Measurements from ENCODE around the gene CACNA1B. TPM values are rescaled to one million over a fixed set of nuclear protein-coding genes. Genes with fewer than 3 reads are reported as not detected.

The CACNA1B gene
- total RNA-seq, 4 donors from 2014 or later = 0.04 to 0.13 (median 0.12) TPM; not detected in 1

DNA sequence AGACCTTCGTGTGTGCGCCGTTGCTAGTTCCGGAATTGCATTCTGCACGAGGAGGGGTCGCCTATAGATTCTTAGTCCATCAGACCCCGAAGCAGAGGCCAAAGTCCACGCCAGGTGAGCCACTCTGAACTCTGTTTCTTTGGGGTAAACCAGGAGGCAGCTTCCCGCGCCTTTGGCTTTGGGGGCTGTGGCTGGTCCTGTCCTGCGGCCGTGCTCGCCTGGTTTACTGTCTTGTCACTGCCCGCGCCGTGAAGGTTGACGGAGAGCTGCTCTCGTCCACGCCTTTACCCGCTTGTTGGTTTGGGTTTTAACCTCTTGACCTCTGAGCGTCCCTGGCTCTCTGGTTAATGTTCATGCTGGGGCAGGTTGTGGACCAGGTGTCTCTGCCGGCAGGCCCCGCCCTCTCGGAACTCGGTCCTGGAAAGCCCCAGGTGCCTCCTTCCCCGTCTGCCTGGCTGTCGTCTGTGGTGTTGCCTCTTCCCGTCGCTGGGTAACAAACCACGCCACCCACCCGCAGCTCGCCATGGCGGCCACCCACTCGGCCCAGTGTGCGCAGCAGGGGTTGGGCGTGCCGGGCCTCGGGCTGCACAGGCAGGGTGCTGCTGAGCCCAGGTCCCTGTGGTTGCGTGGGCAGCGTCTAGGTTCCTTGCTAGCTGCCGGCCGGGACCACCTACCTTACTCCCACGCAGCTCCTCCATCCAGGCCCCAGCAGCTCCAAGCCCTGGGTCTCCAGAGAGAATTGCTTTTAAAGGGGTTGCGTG lies 44.6 kb upstream of the CACNA1B start:
- no peak for ATAC-seq
- 60 to 100% methylated on average over 1 of the region's 44 CpGs for WGBS, 2 donors (ENCODE audit: low coverage in 1 of 2)
- TF ChIP-seq POLR2AphosphoS5 (IDR thresholded peaks at IDR 0.05) (no peak), EP300 (IDR thresholded peaks at IDR 0.05) (no peak), POLR2A (IDR thresholded peaks at IDR 0.05) (no peak)
- TF ChIP-seq, protein P1, sequence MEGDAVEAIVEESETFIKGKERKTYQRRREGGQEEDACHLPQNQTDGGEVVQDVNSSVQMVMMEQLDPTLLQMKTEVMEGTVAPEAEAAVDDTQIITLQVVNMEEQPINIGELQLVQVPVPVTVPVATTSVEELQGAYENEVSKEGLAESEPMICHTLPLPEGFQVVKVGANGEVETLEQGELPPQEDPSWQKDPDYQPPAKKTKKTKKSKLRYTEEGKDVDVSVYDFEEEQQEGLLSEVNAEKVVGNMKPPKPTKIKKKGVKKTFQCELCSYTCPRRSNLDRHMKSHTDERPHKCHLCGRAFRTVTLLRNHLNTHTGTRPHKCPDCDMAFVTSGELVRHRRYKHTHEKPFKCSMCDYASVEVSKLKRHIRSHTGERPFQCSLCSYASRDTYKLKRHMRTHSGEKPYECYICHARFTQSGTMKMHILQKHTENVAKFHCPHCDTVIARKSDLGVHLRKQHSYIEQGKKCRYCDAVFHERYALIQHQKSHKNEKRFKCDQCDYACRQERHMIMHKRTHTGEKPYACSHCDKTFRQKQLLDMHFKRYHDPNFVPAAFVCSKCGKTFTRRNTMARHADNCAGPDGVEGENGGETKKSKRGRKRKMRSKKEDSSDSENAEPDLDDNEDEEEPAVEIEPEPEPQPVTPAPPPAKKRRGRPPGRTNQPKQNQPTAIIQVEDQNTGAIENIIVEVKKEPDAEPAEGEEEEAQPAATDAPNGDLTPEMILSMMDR (IDR thresholded peaks at IDR 0.05) = no peak
- no peaks in the 10 kb centered on the region for H3K27me3 ChIP-seq
- no peak overlapping the region for H3K27ac ChIP-seq
- H3K4me3 ChIP-seq = no peak overlapping the region
- H3K9me3 ChIP-seq = no peaks in the 10 kb centered on the region
- no peaks in the 10 kb centered on the region for H3K4me1 ChIP-seq
- peaks cover 0 to 91% of the 10 kb centered on the region in 2 donors for H3K36me3 ChIP-seq

DNA sequence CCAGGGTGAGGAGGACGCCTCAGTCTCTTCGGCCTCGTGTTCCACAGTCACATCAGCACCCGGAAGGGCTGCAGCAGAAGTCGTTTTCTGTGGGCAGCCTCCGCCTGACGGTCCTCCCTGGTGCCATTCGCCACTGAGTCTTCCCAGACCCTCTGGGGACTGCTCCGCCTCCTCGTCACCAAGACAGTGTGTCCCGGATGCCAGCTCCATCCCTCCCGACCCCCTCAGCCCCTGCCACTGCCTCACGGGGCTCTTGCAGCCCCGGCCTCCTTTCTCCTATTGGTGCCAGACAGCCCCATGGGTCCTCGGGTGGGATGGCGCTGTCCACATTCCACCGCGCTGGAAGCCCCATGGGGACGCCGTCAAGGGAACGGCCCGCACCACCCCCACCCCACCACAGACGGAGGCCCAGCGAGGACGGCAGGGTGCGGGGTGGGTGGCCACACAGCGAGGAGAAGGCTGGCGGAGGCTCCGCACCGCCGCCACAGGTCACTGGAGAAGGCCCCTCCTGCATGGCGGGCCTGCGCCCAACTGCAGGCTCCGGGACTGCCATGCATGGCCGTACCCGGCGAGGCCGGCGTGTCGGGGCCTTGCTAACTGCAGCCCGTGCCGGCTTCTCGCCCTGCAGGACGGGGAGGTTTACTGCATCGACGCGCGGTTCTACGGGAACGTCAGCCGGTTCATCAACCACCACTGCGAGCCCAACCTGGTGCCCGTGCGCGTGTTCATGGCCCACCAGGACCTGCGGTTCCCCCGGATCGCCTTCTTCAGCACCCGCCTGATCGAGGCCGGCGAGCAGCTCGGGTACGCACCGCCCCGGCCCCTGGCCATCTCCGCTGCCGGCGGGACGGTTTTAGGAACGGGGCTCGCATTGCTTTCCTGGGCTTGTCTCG lies 43.6 kb upstream of the CACNA1B start:
- WGBS, 2 donors (ENCODE audit: low coverage in 1 of 2) = 96% methylated on average over 10 of the region's 73 CpGs; no CpG with 5 or more reads in 1 of the 2 donors
- no peaks in the 10 kb centered on the region for H3K4me1 ChIP-seq
- no peaks in the 10 kb centered on the region for H3K9me3 ChIP-seq
- TF ChIP-seq POLR2A (IDR thresholded peaks at IDR 0.05) = no peak
- TF ChIP-seq EP300 (IDR thresholded peaks at IDR 0.05) = no peak
- TF ChIP-seq, protein P1 (IDR thresholded peaks at IDR 0.05) = no peak
- TF ChIP-seq POLR2AphosphoS5 (IDR thresholded peaks at IDR 0.05) = no peak
- H3K27ac ChIP-seq = no peak overlapping the region
- H3K4me3 ChIP-seq = no peak overlapping the region
- no peaks in the 10 kb centered on the region for H3K27me3 ChIP-seq
- H3K36me3 ChIP-seq = peaks cover 0 to 89% of the 10 kb centered on the region in 2 donors
- ATAC-seq = no peak

DNA sequence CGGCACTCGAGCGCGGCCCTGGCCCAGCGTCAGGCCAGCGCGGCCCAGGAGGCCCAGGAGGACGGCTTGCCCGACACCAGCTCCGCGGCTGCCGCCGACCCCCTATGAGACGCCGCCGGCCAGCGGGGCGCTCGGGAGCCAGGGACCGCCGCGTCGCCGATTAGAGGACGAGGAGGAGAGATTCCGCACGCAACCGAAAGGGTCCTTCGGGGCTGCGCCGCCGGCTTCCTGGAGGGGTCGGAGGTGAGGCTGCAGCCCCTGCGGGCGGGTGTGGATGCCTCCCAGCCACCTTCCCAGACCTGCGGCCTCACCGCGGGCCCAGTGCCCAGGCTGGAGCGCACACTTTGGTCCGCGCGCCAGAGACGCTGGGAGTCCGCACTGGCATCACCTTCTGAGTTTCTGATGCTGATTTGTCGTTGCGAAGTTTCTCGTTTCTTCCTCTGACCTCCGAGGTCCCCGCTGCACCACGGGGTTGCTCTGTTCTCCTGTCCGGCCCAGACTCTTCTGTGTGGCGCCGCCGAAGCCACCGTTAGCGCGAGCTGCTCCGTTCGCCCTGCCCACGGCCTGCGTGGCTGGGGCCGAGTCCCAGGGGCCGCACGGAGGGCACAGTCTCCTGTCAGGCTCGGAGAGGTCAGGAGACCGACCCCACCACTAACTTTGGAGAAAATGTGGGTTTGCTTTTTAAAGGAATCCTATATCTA lies 42.6 kb upstream of the CACNA1B start:
- ATAC-seq = no peak
- 96 to 100% methylated on average over 2 to 10 of the region's 66 CpGs for WGBS, 2 donors (ENCODE audit: low coverage in 1 of 2)

DNA sequence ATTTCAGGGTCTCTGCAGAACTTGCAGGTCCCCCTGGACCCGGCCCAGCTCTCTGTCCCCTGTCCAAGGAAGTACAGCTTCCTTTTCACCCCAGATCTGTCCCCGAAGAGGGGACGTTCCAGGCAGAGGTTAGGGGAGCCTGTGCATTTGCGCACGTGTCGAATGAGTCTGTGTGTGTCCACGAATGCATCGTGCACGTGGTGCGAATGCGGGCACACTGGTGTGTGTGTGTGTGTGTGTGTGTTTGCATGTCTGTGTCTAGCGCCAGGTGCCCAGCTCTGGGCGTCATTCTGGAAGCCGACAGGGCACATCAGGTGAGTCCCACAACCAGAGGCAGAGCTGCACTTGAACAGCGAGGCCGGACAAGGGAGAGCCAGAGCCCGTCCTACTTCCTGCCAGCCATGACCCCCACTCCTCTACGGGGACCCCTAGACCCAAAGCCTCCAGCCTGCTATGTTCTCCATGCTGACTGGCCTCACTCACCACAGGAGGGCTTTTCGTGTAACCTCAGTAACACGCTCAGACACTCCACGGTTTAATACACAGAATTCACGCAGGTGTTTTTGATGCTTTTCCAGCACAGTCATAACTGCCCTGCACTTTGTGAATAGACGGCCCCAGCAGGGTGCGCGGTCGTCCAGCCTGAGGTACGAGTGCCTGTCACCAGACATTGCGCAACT lies 41.3 kb upstream of the CACNA1B start:
- Histone ChIP-seq H3K27ac (no peak overlapping the region), H3K36me3 (peaks cover 0 to 74% of the 10 kb centered on the region in 2 donors), H3K9me3 (peaks cover 0 to 14% (median 0%) of the 10 kb centered on the region in 3 donors), H3K4me1 (no peaks in the 10 kb centered on the region), H3K4me3 (no peak overlapping the region), H3K27me3 (no peaks in the 10 kb centered on the region)
- no peak for ATAC-seq
- 85% methylated on average over 5 of the region's 28 CpGs; no CpG with 5 or more reads in 1 of the 2 donors for WGBS, 2 donors (ENCODE audit: low coverage in 1 of 2)
- TF ChIP-seq, protein P1 (IDR thresholded peaks at IDR 0.05) = no peak
- TF ChIP-seq POLR2AphosphoS5 (IDR thresholded peaks at IDR 0.05) (no peak), POLR2A (IDR thresholded peaks at IDR 0.05) (no peak), EP300 (IDR thresholded peaks at IDR 0.05) (no peak)

More for the DNA sequence above, 42.6 kb upstream of the CACNA1B start:
- TF ChIP-seq, protein P1 (IDR thresholded peaks at IDR 0.05) = no peak
- TF ChIP-seq EP300 (IDR thresholded peaks at IDR 0.05) = no peak
- no peak for TF ChIP-seq POLR2A (IDR thresholded peaks at IDR 0.05)
- TF ChIP-seq POLR2AphosphoS5 (IDR thresholded peaks at IDR 0.05) = no peak
- Histone ChIP-seq H3K27ac (no peak overlapping the region), H3K36me3 (peaks cover 0 to 81% of the 10 kb centered on the region in 2 donors), H3K4me1 (no peaks in the 10 kb centered on the region), H3K4me3 (no peak overlapping the region), H3K9me3 (peaks cover 0 to 9% (median 0%) of the 10 kb centered on the region in 3 donors), H3K27me3 (no peaks in the 10 kb centered on the region)

Measured in gastroesophageal sphincter (tissue), 4 donors.